Left lung (tissue), 10 donors: ENCODE results near the gene PTPRN2. TPM values are rescaled to one million over a fixed set of nuclear protein-coding genes. Genes with fewer than 3 reads are reported as not detected.
"Not testable (repeated sequence)": the region's sequence is repeated elsewhere in the genome, so short reads cannot be mapped to it uniquely, and the experiment has no call there.

Source experiments
- ATAC-seq: fragments of 200-7000 bp; cut with Tn5 transposase; one replicate; pipeline ENCODE4 v1.9.1; 2020; ENCODE audit warnings: moderate library complexity
- DNase-seq, 4 donors: peaks; one replicate each; pipeline ENCODE4 v3.0.0-alpha.2; 2013 to 2020
- H3K27ac ChIP-seq, 2 donors: fragments of 200-600 bp; sonication (generic) in 1 of 2; one replicate each; pipeline versions ENCODE4 v1.5.0 to v1.8.0; 2020 to 2021
- H3K27me3 ChIP-seq, 2 donors: fragments of 200-600 bp; sonication (generic) in 1 of 2; one replicate each; pipeline versions ENCODE4 v1.5.0 to v1.8.0; 2020 to 2021
- H3K36me3 ChIP-seq, 2 donors: fragments of 200-600 bp; sonication (generic) in 1 of 2; one replicate each; pipeline versions ENCODE4 v1.5.0 to v1.8.0; 2020 to 2021
- H3K4me1 ChIP-seq, 2 donors: fragments of 200-600 bp; one replicate each; pipeline ENCODE4 v1.8.0; 2021
- H3K4me3 ChIP-seq, 2 donors: fragments of 200-600 bp; sonication (generic) in 1 of 2; one replicate each; pipeline versions ENCODE4 v1.5.0 to v1.8.0; 2020 to 2021; ENCODE audit warnings: mild to moderate bottlenecking in 1 of 2
- H3K9me3 ChIP-seq, 2 donors: fragments of 200-600 bp; sonication (generic) in 1 of 2; one replicate each; pipeline versions ENCODE4 v1.5.0 to v1.8.0; 2020 to 2021
- intact Hi-C, 2 donors: fragments of 100-400 bp; cut with DNase I; formaldehyde crosslinking; loops; one replicate each; pipeline versions ENCODE4 v1.11.2 to v1.14.2; 2022
- polyA plus RNA-seq, 6 donors: library from polyadenylated mRNA; unstranded; fragments of 120-200 nt; gene quantifications; one replicate each; pipeline ENCODE4 v1.2.1, GENCODE V29; 2013; ENCODE audit not compliant: insufficient read length in 6 of 6
- total RNA-seq, 2 donors: library from RNA; stranded (reverse); fragmentation: NEBNext Ultra II Directional; extraction: Animal tissue kit (Norgen Biotek cat#: 25700); gene quantifications; one replicate each; pipeline ENCODE4 v1.2.1, GENCODE V29; 2021
- TF ChIP-seq, protein P1 (sequence below), 2 donors: fragments of 200-600 bp; sonication (generic) in 1 of 2; IDR thresholded peaks; one replicate each; pipeline versions ENCODE4 v1.5.0 to v1.8.0; 2021; ENCODE audit warnings: antibody characterized with exemption in 2 of 2
- donor health status: DM: no; HTN: yes; CAD: no.
- donor health status: DM: no; HTN: no; CAD: no.

PTPRN2 gene
- total and polyA plus RNA-seq, 8 donors: 4.0 to 7.8 (median 6.8) TPM

DNA sequence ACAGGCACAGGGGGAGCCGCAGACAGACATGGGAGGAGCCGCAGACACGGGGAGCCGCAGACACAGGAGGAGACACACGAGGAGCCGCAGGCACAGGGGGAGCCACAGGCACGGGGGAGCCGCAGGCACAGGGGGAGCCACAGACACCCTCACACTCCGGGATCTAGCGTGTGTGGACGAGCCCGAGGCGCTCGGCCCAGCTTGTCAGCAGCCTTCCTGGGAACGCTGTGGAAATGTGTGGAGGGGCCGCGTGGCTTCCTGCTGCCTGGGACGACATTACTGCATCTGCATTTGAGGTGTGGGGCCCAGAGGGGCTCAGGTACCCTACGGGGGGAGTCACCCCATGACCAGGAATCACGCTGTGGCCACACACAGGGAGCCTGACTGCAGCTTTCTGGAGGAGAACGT, 313.2 kb downstream of the PTPRN2 start:
- no peak overlapping the region for H3K27ac ChIP-seq
- DNase-seq: peak in 2 of 4 donors; percentile 10 to 73
- ATAC-seq: no peak
- intact Hi-C loops: no loop called here
- no peaks in the 10 kb centered on the region for H3K36me3 ChIP-seq
- no peaks in the 10 kb centered on the region for H3K9me3 ChIP-seq
- TF ChIP-seq, protein P1, sequence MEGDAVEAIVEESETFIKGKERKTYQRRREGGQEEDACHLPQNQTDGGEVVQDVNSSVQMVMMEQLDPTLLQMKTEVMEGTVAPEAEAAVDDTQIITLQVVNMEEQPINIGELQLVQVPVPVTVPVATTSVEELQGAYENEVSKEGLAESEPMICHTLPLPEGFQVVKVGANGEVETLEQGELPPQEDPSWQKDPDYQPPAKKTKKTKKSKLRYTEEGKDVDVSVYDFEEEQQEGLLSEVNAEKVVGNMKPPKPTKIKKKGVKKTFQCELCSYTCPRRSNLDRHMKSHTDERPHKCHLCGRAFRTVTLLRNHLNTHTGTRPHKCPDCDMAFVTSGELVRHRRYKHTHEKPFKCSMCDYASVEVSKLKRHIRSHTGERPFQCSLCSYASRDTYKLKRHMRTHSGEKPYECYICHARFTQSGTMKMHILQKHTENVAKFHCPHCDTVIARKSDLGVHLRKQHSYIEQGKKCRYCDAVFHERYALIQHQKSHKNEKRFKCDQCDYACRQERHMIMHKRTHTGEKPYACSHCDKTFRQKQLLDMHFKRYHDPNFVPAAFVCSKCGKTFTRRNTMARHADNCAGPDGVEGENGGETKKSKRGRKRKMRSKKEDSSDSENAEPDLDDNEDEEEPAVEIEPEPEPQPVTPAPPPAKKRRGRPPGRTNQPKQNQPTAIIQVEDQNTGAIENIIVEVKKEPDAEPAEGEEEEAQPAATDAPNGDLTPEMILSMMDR (IDR thresholded peaks at IDR 0.05): no peak
- no peaks in the 10 kb centered on the region for H3K27me3 ChIP-seq
- no peaks in the 10 kb centered on the region for H3K4me1 ChIP-seq
- no peak overlapping the region for H3K4me3 ChIP-seq

DNA sequence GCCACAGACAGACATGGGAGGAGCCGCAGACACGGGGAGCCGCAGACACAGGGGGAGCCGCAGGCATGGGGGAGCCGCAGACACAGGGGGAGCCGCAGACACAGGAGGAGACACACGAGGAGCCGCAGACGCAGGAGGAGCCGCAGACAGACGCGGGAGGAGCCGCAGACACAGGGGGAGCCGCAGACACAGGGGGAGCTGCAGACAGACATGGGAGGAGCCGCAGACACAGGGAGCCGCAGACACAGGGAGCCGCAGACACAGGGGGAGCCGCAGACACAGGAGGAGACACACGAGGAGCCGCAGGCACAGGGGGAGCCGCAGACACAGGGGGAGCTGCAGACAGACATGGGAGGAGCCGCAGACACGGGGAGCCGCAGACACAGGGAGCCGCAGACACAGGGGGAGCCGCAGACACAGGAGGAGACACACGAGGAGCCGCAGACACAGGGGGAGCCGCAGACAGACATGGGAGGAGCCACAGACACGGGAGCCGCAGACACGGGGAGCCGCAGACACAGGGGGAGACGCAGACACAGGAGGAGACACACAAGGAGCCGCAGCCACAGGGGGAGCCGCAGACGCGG, 313.8 kb downstream of the PTPRN2 start:
- H3K4me1 ChIP-seq, ATAC-seq, H3K9me3 ChIP-seq, H3K27me3 ChIP-seq, H3K36me3 ChIP-seq, H3K27ac ChIP-seq, H3K4me3 ChIP-seq, intact Hi-C loops: not testable (repeated sequence)
- peak in 2 of 4 donors; percentile 22 to 76 for DNase-seq

DNA sequence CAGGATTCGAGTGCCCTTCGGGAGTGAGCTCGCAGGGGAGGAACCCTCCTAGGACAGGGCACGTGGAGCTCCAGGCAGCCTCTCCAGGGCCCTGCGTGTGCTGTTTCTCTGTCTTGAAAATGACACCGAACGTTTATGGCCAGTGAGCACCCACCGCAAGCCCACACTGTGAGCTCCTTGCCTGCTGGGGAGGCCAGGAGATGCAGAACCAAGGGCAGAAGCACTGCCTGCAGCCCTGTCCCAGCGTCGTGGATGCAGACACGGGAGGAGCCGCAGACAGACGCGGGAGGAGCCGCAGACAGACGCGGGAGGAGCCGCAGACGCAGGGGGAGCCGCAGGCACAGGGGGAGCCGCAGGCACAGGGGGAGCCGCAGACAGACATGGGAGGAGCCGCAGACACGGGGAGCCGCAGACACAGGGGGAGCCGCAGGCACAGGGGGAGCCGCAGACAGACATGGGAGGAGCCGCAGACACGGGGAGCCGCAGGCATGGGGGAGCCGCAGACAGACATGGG, 314.4 kb downstream of the PTPRN2 start:
- Histone ChIP-seq H3K9me3 (no peaks in the 10 kb centered on the region), H3K4me1 (no peaks in the 10 kb centered on the region), H3K27ac (no peak overlapping the region), H3K4me3 (no peak overlapping the region), H3K27me3 (no peaks in the 10 kb centered on the region), H3K36me3 (no peaks in the 10 kb centered on the region)
- ATAC-seq: no peak
- intact Hi-C loops: no loop called here
- DNase-seq: peak in 2 of 4 donors; percentile 25 to 41
- TF ChIP-seq, protein P1 (IDR thresholded peaks at IDR 0.05): no peak

DNA sequence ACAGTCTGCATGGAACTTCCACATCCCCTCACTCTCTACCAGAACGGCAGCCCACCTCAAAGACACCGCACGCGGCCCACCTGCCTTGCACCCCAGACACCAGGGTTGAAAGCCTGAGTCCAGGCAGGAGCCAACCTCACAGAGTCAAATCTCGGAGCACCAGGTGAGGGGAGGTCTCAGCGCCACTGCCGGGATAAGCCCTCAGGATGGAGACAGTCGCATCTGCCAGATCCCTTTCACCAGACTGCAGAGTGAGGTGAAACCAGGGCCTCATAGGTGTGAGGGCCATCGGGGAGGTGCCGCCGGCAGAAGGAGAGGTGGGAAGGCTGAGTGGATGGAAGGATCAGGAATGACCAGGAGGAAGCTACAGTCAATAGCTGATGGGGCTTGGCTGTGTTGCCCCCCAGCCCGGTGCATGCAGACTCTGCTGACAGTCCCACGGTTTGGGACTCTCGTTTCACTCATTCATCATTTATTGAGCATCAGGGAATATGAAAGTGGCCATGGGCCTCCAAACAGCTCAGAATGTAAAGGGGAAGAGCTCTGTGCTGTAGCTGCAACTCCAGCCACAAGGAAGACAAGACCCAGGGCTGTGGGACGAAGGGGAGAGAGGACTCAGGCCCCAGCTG, 315.0 kb downstream of the PTPRN2 start:
- Histone ChIP-seq H3K4me1 (no peaks in the 10 kb centered on the region), H3K9me3 (no peaks in the 10 kb centered on the region), H3K4me3 (no peak overlapping the region), H3K27me3 (peaks cover 0 to under 1% of the 10 kb centered on the region in 2 donors), H3K27ac (no peak overlapping the region), H3K36me3 (no peaks in the 10 kb centered on the region)
- TF ChIP-seq, protein P1 (IDR thresholded peaks at IDR 0.05): no peak
- ATAC-seq (no peak), DNase-seq (peak in 2 of 4 donors; percentile 23 to 66)
- intact Hi-C loops: no loop called here

DNA sequence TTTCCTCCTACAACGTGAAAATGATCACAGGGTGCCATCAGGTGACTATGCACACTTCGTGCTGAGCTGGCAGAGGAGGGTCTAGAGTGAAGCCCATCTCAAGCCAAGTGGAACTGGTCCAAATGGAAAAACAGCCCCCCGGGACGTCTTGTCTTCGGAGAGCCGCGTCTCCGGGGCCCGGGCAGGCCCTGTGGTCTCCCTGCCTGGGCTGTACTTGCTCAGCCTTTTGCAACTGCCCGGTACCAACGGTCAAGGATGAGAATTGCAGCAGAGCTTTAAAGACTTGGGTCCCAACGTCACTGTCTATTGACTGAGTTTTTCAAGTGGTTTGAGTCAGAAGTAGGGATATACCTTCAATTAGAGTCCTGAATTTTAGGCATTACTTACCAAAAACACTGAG, 315.5 kb downstream of the PTPRN2 start:
- ATAC-seq: no peak
- intact Hi-C loops: no loop called here

More for the DNA sequence above, 315.5 kb downstream of the PTPRN2 start:
- Histone ChIP-seq H3K27ac (no peak overlapping the region), H3K4me3 (no peak overlapping the region), H3K36me3 (no peaks in the 10 kb centered on the region), H3K4me1 (no peaks in the 10 kb centered on the region), H3K9me3 (no peaks in the 10 kb centered on the region), H3K27me3 (peaks cover 0 to 5% of the 10 kb centered on the region in 2 donors)
- peak in 2 of 4 donors; percentile 20 to 34 for DNase-seq
- TF ChIP-seq, protein P1 (IDR thresholded peaks at IDR 0.05): no peak
